Loucy (cell line): ENCODE results near the gene RGS6.

Experiments
- H2AFZ ChIP-seq: fragments of 200-600 bp; sonication (generic); 2 replicates; pipeline ENCODE4 v1.6.0; 2016; ENCODE audit warnings: antibody characterized with exemption, mild to moderate bottlenecking, low read length, moderate library complexity
- H3F3A ChIP-seq: fragments of 200-600 bp; 2 replicates; pipeline ENCODE4 v1.6.0; 2016; ENCODE audit warnings: antibody characterized with exemption, low read depth, mild to moderate bottlenecking
- H3K27me3 ChIP-seq: fragments of 200-600 bp; sonication (generic); 2 replicates; pipeline ENCODE4 v1.6.1; 2014; ENCODE audit warnings: low read length, mild to moderate bottlenecking; ENCODE audit not compliant: insufficient read depth, poor library complexity, severe bottlenecking
- H3K36me3 ChIP-seq: fragments of 200-600 bp; sonication (generic); 2 replicates; pipeline ENCODE4 v1.6.1; 2016; ENCODE audit warnings: low read length; ENCODE audit not compliant: insufficient read depth
- H3K4me1 ChIP-seq: fragments of 200-600 bp; sonication (generic); 2 replicates; pipeline ENCODE4 v1.5.1; 2014; ENCODE audit warnings: low read length, mild to moderate bottlenecking; ENCODE audit not compliant: insufficient read depth, poor library complexity, severe bottlenecking
- H3K4me2 ChIP-seq: fragments of 200-600 bp; sonication (generic); 2 replicates; pipeline ENCODE4 v1.6.0; 2014; ENCODE audit warnings: antibody characterized with exemption, low read length, low read depth, mild to moderate bottlenecking; ENCODE audit not compliant: poor library complexity, severe bottlenecking
- H3K4me3 ChIP-seq: fragments of 200-600 bp; sonication (generic); 2 replicates; pipeline ENCODE4 v1.5.1; 2014; ENCODE audit warnings: low read length, mild to moderate bottlenecking, mixed read lengths; ENCODE audit not compliant: poor library complexity, severe bottlenecking
- H3K79me2 ChIP-seq: fragments of 200-600 bp; sonication (generic); 2 replicates; pipeline ENCODE4 v1.6.1; 2014; ENCODE audit warnings: low read length; ENCODE audit not compliant: insufficient read depth
- H3K9ac ChIP-seq: fragments of 200-600 bp; sonication (generic); 2 replicates; pipeline ENCODE4 v1.6.0; 2014; ENCODE audit warnings: mild to moderate bottlenecking, low read depth, low read length, moderate library complexity; ENCODE audit not compliant: poor library complexity, severe bottlenecking
- H3K9me2 ChIP-seq: fragments of 200-600 bp; sonication (generic); replicated peaks from 2 replicates; pipeline ENCODE4 v1.6.1; 2016; ENCODE audit warnings: low read depth, low read length, mixed read lengths
- H3K9me3 ChIP-seq: fragments of 200-600 bp; sonication (generic); 2 replicates; pipeline ENCODE4 v1.6.1; 2014; ENCODE audit warnings: mild to moderate bottlenecking, antibody characterized with exemption, low read length, low read depth; ENCODE audit not compliant: insufficient read depth
- H4K20me1 ChIP-seq: fragments of 200-600 bp; sonication (generic); 2 replicates; pipeline ENCODE4 v1.6.0; 2014; ENCODE audit warnings: antibody characterized with exemption, low read length, mild to moderate bottlenecking; ENCODE audit not compliant: insufficient read depth, poor library complexity, severe bottlenecking
- EZH2phosphoT487 ChIP-seq: fragments of 200-600 bp; IDR thresholded peaks from 2 replicates; pipeline ENCODE4 v1.6.1; 2018; ENCODE audit warnings: antibody characterized with exemption, mild to moderate bottlenecking, moderate library complexity, borderline replicate concordance
- TF ChIP-seq, protein P1 (sequence below): fragments of 200-600 bp; sonication (generic); conservative IDR thresholded peaks from 2 replicates; pipeline ENCODE4 v1.5.1; 2014; ENCODE audit warnings: mild to moderate bottlenecking, antibody characterized with exemption, low read length

RGS6 gene

DNA sequence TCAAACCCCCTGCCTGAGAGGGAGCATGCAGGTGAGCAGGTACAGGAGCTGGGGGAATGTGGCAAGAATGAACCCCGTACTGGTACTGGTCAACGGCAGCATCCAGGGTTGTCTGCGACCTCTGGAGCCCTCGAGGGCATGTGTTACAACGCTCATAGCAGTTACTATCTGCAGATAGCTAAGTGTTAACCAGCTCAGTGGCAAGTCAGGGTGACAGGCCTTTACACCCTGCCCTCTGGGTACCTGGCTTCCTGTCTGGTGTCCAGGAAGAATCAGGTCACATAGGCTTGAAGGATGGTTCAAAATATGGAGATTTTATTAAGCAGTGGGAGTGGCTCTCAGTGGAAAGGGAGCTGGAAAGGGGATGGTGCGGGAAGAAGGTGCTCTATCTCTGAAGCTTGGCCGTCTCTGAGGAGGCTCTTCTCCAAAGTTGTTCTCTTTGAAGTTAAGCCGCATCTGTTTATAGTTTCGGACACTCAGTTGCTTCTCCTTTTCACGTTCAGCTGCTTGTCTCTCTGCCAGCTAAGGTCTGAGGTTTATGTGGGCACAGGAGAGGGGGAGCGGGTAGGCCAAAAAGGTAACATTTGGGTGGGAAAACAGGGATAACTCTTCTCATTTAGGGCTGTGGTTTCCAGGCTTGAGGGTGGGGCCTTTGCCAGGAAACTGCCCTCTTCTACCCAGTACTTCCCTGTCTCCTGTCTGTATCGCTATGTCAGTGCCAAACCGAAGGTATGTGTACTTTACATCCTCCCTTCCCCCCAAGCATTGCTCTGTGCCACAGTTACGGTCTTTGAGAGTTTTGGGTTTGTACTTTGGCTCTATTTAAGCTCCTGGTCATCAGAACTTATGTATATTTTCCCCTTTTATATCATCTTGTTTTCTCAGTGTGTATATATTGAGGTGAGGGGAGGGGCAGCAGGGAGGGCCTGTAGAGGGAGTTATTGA lies 305.8 kb downstream of the RGS6 start:
- no peaks in the 10 kb centered on the region for H3K9me3 ChIP-seq
- H3K9ac ChIP-seq: no peak overlapping the region
- H3K36me3 ChIP-seq: no peaks in the 10 kb centered on the region
- TF ChIP-seq EZH2phosphoT487: no peak
- TF ChIP-seq, protein P1, sequence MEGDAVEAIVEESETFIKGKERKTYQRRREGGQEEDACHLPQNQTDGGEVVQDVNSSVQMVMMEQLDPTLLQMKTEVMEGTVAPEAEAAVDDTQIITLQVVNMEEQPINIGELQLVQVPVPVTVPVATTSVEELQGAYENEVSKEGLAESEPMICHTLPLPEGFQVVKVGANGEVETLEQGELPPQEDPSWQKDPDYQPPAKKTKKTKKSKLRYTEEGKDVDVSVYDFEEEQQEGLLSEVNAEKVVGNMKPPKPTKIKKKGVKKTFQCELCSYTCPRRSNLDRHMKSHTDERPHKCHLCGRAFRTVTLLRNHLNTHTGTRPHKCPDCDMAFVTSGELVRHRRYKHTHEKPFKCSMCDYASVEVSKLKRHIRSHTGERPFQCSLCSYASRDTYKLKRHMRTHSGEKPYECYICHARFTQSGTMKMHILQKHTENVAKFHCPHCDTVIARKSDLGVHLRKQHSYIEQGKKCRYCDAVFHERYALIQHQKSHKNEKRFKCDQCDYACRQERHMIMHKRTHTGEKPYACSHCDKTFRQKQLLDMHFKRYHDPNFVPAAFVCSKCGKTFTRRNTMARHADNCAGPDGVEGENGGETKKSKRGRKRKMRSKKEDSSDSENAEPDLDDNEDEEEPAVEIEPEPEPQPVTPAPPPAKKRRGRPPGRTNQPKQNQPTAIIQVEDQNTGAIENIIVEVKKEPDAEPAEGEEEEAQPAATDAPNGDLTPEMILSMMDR: no peak
- 0 out of 2 replicates have a peak overlapping the region, but pooled peaks have one; percentile 46 for H2AFZ ChIP-seq
- H3K4me1 ChIP-seq: peaks cover 39% of the 10 kb centered on the region
- no peaks in the 10 kb centered on the region for H3F3A ChIP-seq
- H3K27me3 ChIP-seq: no peaks in the 10 kb centered on the region
- H3K79me2 ChIP-seq: no peaks in the 10 kb centered on the region
- no peaks in the 10 kb centered on the region for H4K20me1 ChIP-seq
- no peak overlapping the region for H3K4me3 ChIP-seq
- no peak overlapping the region for H3K4me2 ChIP-seq
- no peaks in the 10 kb centered on the region for H3K9me2 ChIP-seq

DNA sequence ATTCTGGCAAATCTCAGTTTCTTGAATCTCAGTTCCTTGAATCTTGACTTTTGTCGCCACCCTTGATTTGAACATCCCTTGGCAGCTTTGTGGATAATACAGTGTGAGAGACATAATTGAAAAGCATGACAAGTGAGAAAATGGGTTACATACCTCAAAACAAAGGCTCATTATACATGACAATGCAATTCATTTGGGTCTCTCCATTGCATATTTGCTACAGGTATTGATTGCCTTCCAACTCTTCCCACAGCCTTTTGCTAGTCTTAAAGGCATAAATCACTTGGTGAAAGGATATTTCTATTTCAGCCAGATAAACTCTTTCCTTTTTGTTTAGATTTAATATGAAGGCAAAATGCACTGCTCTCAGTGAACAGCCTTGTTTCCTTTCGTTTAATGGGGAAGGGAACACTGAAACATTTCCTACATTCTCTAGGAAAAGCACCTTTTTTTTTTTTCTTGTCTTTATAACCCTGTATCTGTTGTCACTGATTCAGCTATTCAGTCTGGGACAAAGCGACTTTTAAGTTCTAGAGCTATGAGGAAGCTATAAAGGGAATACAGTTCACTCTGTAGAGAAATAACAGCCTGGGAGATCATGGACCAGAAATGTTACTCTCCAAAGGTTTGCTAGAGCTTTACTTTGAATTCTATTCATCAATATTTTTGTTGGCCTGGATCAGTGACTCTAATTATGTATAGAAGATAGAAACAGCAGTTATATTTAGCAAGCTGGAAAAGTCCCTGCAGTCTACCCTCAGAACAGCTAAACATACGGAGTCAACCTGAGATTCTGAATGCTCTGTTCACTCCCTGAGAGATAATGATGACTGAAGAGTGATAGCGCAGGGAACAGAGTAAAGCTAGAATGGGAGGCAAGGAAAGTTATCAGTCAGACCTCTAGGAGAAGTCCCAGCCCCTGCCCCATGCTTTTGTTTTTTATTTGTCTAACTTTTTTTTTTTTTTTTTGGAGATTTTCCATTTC lies 311.4 kb downstream of the RGS6 start:
- Histone ChIP-seq H3K4me2 (no peak overlapping the region), H3K79me2 (no peaks in the 10 kb centered on the region), H3F3A (no peaks in the 10 kb centered on the region), H3K9me3 (0 out of 2 replicates have a peak, but pooled peaks cover 4% of the 10 kb centered on the region), H3K9ac (no peak overlapping the region), H4K20me1 (no peaks in the 10 kb centered on the region), H3K9me2 (no peaks in the 10 kb centered on the region), H3K4me3 (no peak overlapping the region), H3K27me3 (no peaks in the 10 kb centered on the region), H3K4me1 (peaks cover 29% of the 10 kb centered on the region), H2AFZ (no peak overlapping the region), H3K36me3 (no peaks in the 10 kb centered on the region)
- TF ChIP-seq, protein P1: no peak
- no peak for TF ChIP-seq EZH2phosphoT487

DNA sequence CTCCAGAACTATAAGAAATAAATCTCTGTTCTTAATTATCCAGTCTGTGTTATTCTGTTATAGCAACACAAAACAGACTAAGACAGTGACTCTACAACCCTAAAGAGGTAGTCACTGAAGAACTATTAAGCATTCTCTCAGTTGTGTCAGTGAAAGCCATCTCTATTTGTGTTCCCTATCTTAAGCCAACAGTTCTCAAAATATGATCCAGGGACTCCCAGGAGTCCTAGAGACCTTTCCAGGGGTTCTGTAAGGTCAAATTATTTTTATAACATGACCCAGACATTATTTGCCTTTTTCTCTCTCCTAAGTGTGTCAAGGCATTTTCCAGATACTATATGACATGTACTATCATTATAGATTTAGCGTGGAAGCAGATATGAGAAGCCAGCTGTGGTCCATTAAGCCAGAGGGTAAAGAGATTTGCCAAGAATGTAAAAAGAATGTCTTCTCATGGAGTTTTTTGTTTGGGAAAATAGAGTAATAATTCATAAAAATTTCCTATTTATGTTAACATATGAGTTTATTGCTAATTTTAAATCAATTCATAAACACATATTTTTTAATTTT lies 315.8 kb downstream of the RGS6 start:
- Histone ChIP-seq H3K27me3 (no peaks in the 10 kb centered on the region), H3K4me3 (no peak overlapping the region), H3K4me1 (peaks cover 5% of the 10 kb centered on the region), H3K79me2 (no peaks in the 10 kb centered on the region), H3F3A (no peaks in the 10 kb centered on the region), H3K9me3 (0 out of 2 replicates have a peak, but pooled peaks cover 4% of the 10 kb centered on the region), H3K36me3 (no peaks in the 10 kb centered on the region), H2AFZ (no peak overlapping the region), H3K9ac (no peak overlapping the region), H3K4me2 (no peak overlapping the region), H3K9me2 (no peaks in the 10 kb centered on the region), H4K20me1 (no peaks in the 10 kb centered on the region)
- TF ChIP-seq, protein P1: no peak
- no peak for TF ChIP-seq EZH2phosphoT487
